Dedifferentiated amniotic fluid mesenchymal stem cell (primary cell): ENCODE measurements around the gene CCDC117.

Source experiments
- DNase-seq: peaks from one replicate; pipeline ENCODE4 v3.0.0-alpha.2; 2016; ENCODE audit errors: extremely low spot score

Gene CCDC117

GRCh38 chr22:28830441-28830840 lies 57.9 kb downstream of the CCDC117 start:
- DNase-seq: no peak

- DNase-seq: no peak
These were observed 58.9 kb downstream of the CCDC117 start for GRCh38 chr22:28831140-28832072.

GRCh38 chr22:28832731-28833130 lies 60.2 kb downstream of the CCDC117 start:
- no peak for DNase-seq

- no peak for DNase-seq
These were observed 60.9 kb downstream of the CCDC117 start for GRCh38 chr22:28833276-28833923.

- DNase-seq: no peak
These were observed 63.2 kb downstream of the CCDC117 start for GRCh38 chr22:28835630-28836189.

GRCh38 chr22:28837640-28838039 lies 65.1 kb downstream of the CCDC117 start:
- no peak for DNase-seq
